ENCODE results near the gene IGF1R. TPM values are rescaled to one million over a fixed set of nuclear protein-coding genes. Genes with fewer than 3 reads are reported as not detected.

The IGF1R gene
- total RNA-seq, 1 experiment from 2014 or later, result 51.6 TPM

DNA sequence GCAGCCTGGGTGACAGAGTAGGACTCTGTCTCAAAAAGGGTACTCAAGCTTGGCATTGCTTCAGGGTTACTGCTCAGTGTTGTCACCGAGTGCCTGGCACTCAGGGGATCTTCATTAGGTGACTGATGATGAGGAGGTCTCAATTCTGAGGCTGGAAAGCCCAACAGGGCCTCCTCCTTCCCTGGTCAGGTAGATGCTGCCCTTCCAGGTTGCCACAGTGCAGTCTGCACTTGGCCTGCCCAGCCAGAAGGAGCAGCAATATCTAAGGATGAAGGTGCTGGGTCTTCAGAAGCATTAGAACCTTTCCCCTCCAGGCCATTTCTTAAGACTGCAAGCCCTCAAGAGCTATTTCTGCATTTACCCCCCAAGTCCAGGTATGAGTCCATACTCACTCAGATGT is 317.3 kb downstream of the IGF1R start:
- Mint-ChIP-seq H3K27ac (ENCODE audit: unreplicated experiment) (no peak overlapping the region), H3K4me3 (ENCODE audit: unreplicated experiment) (no peak overlapping the region), H3K4me1 (ENCODE audit: low read depth, unreplicated experiment) (no peaks in the 10 kb centered on the region), H3K27me3 (ENCODE audit: insufficient read depth, unreplicated experiment) (no peaks in the 10 kb centered on the region), H3K9me3 (ENCODE audit: unreplicated experiment) (peaks cover 12% of the 10 kb centered on the region), H3K36me3 (ENCODE audit: insufficient read depth, unreplicated experiment) (peaks cover 20% of the 10 kb centered on the region)
- H3K4me3 ChIP-seq (ENCODE audit: low read depth, low read length), result no peak overlapping the region
- ChIA-PET POLR2A (no interaction called here), CTCF (no interaction called here)
- TF ChIP-seq, protein P1, sequence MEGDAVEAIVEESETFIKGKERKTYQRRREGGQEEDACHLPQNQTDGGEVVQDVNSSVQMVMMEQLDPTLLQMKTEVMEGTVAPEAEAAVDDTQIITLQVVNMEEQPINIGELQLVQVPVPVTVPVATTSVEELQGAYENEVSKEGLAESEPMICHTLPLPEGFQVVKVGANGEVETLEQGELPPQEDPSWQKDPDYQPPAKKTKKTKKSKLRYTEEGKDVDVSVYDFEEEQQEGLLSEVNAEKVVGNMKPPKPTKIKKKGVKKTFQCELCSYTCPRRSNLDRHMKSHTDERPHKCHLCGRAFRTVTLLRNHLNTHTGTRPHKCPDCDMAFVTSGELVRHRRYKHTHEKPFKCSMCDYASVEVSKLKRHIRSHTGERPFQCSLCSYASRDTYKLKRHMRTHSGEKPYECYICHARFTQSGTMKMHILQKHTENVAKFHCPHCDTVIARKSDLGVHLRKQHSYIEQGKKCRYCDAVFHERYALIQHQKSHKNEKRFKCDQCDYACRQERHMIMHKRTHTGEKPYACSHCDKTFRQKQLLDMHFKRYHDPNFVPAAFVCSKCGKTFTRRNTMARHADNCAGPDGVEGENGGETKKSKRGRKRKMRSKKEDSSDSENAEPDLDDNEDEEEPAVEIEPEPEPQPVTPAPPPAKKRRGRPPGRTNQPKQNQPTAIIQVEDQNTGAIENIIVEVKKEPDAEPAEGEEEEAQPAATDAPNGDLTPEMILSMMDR (IDR thresholded peaks at IDR 0.05; ENCODE audit: insufficient read depth in 1 of 2, low read depth in 1 of 2, low read length in 1 of 2, severe bottlenecking in 1 of 2, unreplicated experiment in 1 of 2), result no peak
- no peak for DNase-seq
- intact Hi-C loops (cut with micrococcal nuclease; ENCODE audit: unreplicated experiment), result no loop called here
- no peaks in the 10 kb centered on the region; the same call in 1 of the 2 replicates for H3K36me3 ChIP-seq (ENCODE audit: control insufficient read depth, insufficient read depth, low read length)
- BruUV-seq (replicated peaks), result no TSS peak
- H3K4me1 ChIP-seq, result no peaks in the 10 kb centered on the region
- H3K9me3 ChIP-seq, result no peaks in the 10 kb centered on the region
- no peaks in the 10 kb centered on the region for H3K27me3 ChIP-seq (replicated peaks; ENCODE audit: control insufficient read depth, insufficient read depth, low read length)

DNA sequence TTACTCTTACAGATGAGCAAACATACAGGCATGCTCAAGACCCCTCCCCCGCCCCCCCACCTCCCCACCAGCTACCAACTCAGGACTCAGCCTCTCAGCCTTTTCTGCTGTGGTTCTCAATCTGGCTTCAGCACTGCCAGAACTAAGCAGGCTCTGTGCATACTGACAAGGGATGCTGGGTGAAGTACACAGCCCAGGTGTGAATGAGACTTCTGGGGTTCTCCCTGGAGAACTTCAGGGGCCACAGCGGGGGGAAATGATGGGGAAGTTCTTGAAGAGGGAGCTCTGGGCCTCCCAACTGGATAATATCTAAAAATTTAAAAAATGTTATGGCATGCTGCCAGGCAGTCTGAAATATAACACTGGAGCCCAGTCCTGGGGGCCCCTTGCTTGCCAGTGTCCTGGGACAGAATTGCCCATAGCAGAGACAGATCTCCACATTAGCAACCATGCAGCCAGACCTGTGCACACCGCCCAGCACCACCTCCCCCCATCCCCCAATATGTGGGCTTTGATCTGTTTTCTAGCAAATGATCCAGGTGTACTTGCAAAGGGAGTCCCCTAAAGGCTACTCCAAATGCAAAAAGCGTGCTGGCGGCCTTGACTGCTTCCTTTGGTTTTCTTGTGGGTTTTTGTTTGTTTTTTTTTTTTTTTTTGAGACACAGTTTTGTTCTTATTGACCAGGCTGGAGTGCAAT is 317.9 kb downstream of the IGF1R start:
- Mint-ChIP-seq H3K27me3 (ENCODE audit: insufficient read depth, unreplicated experiment) (no peaks in the 10 kb centered on the region), H3K4me1 (ENCODE audit: low read depth, unreplicated experiment) (no peaks in the 10 kb centered on the region), H3K9me3 (ENCODE audit: unreplicated experiment) (peaks cover 10% of the 10 kb centered on the region), H3K27ac (ENCODE audit: unreplicated experiment) (no peak overlapping the region), H3K36me3 (ENCODE audit: insufficient read depth, unreplicated experiment) (peaks cover 16% of the 10 kb centered on the region), H3K4me3 (ENCODE audit: unreplicated experiment) (no peak overlapping the region)
- DNase-seq, result no peak
- TF ChIP-seq, protein P1 (IDR thresholded peaks at IDR 0.05; ENCODE audit: insufficient read depth in 1 of 2, low read depth in 1 of 2, low read length in 1 of 2, severe bottlenecking in 1 of 2, unreplicated experiment in 1 of 2), result no peak
- CTCF ChIA-PET, result no interaction called here
- H3K36me3 ChIP-seq (ENCODE audit: control insufficient read depth, insufficient read depth, low read length), result no peaks in the 10 kb centered on the region; the same call in 1 of the 2 replicates
- no peaks in the 10 kb centered on the region for H3K27me3 ChIP-seq (replicated peaks; ENCODE audit: control insufficient read depth, insufficient read depth, low read length)
- no TSS peak for BruUV-seq (replicated peaks)
- H3K4me1 ChIP-seq, result no peaks in the 10 kb centered on the region
- intact Hi-C loops (cut with micrococcal nuclease; ENCODE audit: unreplicated experiment), result no loop called here
- H3K4me3 ChIP-seq (ENCODE audit: low read depth, low read length), result no peak overlapping the region
- POLR2A ChIA-PET, result no interaction called here
- H3K9me3 ChIP-seq, result no peaks in the 10 kb centered on the region

DNA sequence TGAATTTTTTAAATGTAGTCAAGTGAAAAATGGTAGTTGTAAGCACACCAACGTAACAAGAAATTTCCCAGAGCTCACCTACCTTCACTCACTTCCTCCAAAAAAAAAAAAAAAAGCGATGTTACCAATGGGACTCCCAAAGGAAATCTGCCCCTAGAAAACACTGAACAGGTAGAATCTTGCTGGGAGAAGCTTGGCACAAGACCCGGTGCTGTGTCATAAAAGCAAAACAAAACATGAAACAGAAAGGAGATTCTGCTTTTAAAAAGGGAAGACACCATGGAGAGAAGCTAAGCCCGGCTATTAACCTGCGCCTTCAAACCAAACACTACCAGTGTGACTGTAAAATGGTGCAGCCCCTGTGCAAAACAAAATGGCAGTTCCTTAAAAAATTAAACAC is 318.8 kb downstream of the IGF1R start:
- CTCF ChIA-PET, result interaction anchor here (0.6 kb wide), 1 partner anchor 322 kb away, joined by 4 read pairs; no protein-coding TSS in a partner anchor
- no peak overlapping the region for H3K4me3 ChIP-seq (ENCODE audit: low read depth, low read length)
- TF ChIP-seq, protein P1 (IDR thresholded peaks at IDR 0.05; ENCODE audit: insufficient read depth in 1 of 2, low read depth in 1 of 2, low read length in 1 of 2, severe bottlenecking in 1 of 2, unreplicated experiment in 1 of 2), result no peak
- no peaks in the 10 kb centered on the region; the same call in 1 of the 2 replicates for H3K36me3 ChIP-seq (ENCODE audit: control insufficient read depth, insufficient read depth, low read length)
- H3K9me3 ChIP-seq, result no peaks in the 10 kb centered on the region
- no peaks in the 10 kb centered on the region for H3K27me3 Mint-ChIP-seq (ENCODE audit: insufficient read depth, unreplicated experiment)
- H3K27me3 ChIP-seq (replicated peaks; ENCODE audit: control insufficient read depth, insufficient read depth, low read length), result no peaks in the 10 kb centered on the region
- intact Hi-C loops (cut with micrococcal nuclease; ENCODE audit: unreplicated experiment), result no loop called here
- peaks cover 1% of the 10 kb centered on the region for H3K9me3 Mint-ChIP-seq (ENCODE audit: unreplicated experiment)
- BruUV-seq (replicated peaks), result no TSS peak
- no peaks in the 10 kb centered on the region for H3K4me1 ChIP-seq
- no peak overlapping the region for H3K27ac Mint-ChIP-seq (ENCODE audit: unreplicated experiment)
- no peak for DNase-seq
- POLR2A ChIA-PET, result no interaction called here
- peaks cover 7% of the 10 kb centered on the region for H3K36me3 Mint-ChIP-seq (ENCODE audit: insufficient read depth, unreplicated experiment)
- no peak overlapping the region for H3K4me3 Mint-ChIP-seq (ENCODE audit: unreplicated experiment)
- no peaks in the 10 kb centered on the region for H3K4me1 Mint-ChIP-seq (ENCODE audit: low read depth, unreplicated experiment)

Data from Caco-2 (cell line).